GM18505 (cell line): ENCODE measurements around the gene TGM2.

ENCODE experiments used
- ATAC-seq: cut with Tn5 transposase; IDR thresholded peaks from one replicate; pipeline ENCODE4 v1.9.1; 2021; ENCODE audit not compliant: unreplicated experiment
- POLR2A ChIP-seq: IDR thresholded peaks from 4 replicates; pipeline ENCODE4 v1.6.1; 2011; ENCODE audit warnings: borderline replicate concordance; ENCODE audit not compliant: insufficient read depth, insufficient read length; ENCODE audit errors: extremely low read depth

Gene TGM2

GRCh38 chr20:38165089-38165965 lies at the start of gene TGM2:
Gene TGM2 (minus strand): TSS chr20:38165270. CDS start chr20:38165198, 72 bp downstream.
- no peak for TF ChIP-seq POLR2A
- ATAC-seq = no peak

- no peak for ATAC-seq
- TF ChIP-seq POLR2A = no peak
These were observed 49.5 kb upstream of the TGM2 start for GRCh38 chr20:38214256-38215193.

GRCh38 chr20:38213607-38213940 lies 48.5 kb upstream of the TGM2 start:
- TF ChIP-seq POLR2A = no peak
- ATAC-seq = no peak

GRCh38 chr20:38212806-38213606 lies 47.9 kb upstream of the TGM2 start:
- no peak for TF ChIP-seq POLR2A
- ATAC-seq = no peak

GRCh38 chr20:38211200-38212097 lies 46.4 kb upstream of the TGM2 start:
- ATAC-seq = no peak

GRCh38 chr20:38210741-38211140 lies 45.7 kb upstream of the TGM2 start:
- TF ChIP-seq POLR2A = no peak
- ATAC-seq = no peak

More at GRCh38 chr20:38211200-38212097, 46.4 kb upstream of the TGM2 start:
- no peak for TF ChIP-seq POLR2A

GRCh38 chr20:38209736-38210405 lies 44.8 kb upstream of the TGM2 start:
- TF ChIP-seq POLR2A = no peak
- no peak for ATAC-seq

GRCh38 chr20:38209054-38209675 lies 44.1 kb upstream of the TGM2 start:
- no peak for ATAC-seq
- TF ChIP-seq POLR2A = no peak

- no peak for ATAC-seq
- TF ChIP-seq POLR2A = no peak
These were observed 43.5 kb upstream of the TGM2 start for GRCh38 chr20:38208523-38208922.

- no peak for ATAC-seq
- TF ChIP-seq POLR2A = no peak
These were observed 43.0 kb upstream of the TGM2 start for GRCh38 chr20:38208088-38208487.

- ATAC-seq = no peak
These were observed 42.6 kb upstream of the TGM2 start for GRCh38 chr20:38207621-38208020.

More at GRCh38 chr20:38207621-38208020, 42.6 kb upstream of the TGM2 start:
- TF ChIP-seq POLR2A = no peak
